Measurements from ENCODE around the gene BCL2A1. TPM values are rescaled to one million over a fixed set of nuclear protein-coding genes. Genes with fewer than 3 reads are reported as not detected.

Gene BCL2A1
- total and polyA plus RNA-seq, 12 donors = 0.30 to 11.1 (median 0.67) TPM; not detected in 2

DNA sequence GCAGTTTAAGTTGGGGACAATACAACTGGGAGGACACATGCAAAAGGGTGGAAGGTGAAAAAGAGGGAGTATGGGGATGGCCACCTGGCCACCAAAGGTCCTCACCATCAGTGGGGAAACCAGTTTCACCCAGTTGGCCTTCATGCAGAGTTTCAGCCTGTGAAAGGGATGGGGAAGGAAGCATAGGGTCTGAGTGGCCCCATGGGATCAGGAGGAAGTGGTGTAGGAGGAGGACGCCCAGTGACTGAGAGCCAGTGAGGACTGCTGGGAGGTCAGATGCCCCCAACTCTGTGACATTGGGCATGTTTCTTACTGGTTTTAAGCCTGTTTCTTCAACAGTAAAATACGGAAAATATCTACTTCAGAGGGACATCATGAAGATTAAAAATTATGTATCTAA is 16.3 kb downstream of the BCL2A1 start:
- TF ChIP-seq, protein P1, sequence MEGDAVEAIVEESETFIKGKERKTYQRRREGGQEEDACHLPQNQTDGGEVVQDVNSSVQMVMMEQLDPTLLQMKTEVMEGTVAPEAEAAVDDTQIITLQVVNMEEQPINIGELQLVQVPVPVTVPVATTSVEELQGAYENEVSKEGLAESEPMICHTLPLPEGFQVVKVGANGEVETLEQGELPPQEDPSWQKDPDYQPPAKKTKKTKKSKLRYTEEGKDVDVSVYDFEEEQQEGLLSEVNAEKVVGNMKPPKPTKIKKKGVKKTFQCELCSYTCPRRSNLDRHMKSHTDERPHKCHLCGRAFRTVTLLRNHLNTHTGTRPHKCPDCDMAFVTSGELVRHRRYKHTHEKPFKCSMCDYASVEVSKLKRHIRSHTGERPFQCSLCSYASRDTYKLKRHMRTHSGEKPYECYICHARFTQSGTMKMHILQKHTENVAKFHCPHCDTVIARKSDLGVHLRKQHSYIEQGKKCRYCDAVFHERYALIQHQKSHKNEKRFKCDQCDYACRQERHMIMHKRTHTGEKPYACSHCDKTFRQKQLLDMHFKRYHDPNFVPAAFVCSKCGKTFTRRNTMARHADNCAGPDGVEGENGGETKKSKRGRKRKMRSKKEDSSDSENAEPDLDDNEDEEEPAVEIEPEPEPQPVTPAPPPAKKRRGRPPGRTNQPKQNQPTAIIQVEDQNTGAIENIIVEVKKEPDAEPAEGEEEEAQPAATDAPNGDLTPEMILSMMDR (IDR thresholded peaks at IDR 0.05) = no peak
- no peaks in the 10 kb centered on the region for H3K36me3 ChIP-seq
- peaks cover 0 to 9% (median 0%) of the 10 kb centered on the region in 7 donors for H3K27me3 ChIP-seq
- WGBS, 2 donors = 72 to 76% methylated on average over 2 of the region's 2 CpGs
- no peaks in the 10 kb centered on the region for H3K9me3 ChIP-seq
- intact Hi-C loops (cut with DNase I) = no loop called here
- H3K4me3 ChIP-seq = no peak overlapping the region
- DNase-seq (no peak), ATAC-seq (peak in 1 of 8 donors; percentile 42)
- H3K4me1 ChIP-seq = peaks cover 0 to 38% (median 0%) of the 10 kb centered on the region in 9 donors
- H3K27ac ChIP-seq = peak overlapping the region in 1 of 10 donors; percentile 49

DNA sequence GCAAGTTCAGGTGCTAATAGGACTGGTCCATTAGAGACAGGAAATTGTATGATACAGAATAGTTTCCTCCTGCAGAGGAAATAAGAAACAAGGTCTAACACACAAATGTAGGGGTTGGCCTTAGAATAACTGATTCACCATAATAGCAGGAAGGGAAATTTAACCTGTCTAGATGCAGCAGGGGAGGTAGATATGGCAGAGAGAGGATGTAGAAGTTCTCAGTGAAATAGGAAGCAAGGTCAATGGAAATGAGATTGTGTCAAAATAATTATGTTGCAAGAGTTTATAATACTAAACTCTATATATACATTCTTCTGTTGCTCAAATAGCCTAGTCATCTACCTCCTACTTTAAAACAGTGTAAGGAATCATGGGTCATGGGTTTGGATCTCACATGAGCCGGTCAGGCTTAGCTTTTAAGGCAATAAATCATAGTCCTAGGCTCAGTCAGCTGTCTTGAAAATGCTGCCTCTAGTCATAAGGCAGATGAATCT is 17.0 kb downstream of the BCL2A1 start:
- 79 to 90% methylated on average over 1 of the region's 1 CpG for WGBS, 2 donors
- no peaks in the 10 kb centered on the region for H3K9me3 ChIP-seq
- no peaks in the 10 kb centered on the region for H3K36me3 ChIP-seq
- H3K4me1 ChIP-seq = peaks cover 0 to 38% (median 0%) of the 10 kb centered on the region in 9 donors
- no peak for DNase-seq
- TF ChIP-seq, protein P1 (IDR thresholded peaks at IDR 0.05) = no peak
- intact Hi-C loops (cut with DNase I) = no loop called here
- peak overlapping the region in 1 of 10 donors; percentile 49 for H3K27ac ChIP-seq
- no peak for ATAC-seq
- H3K27me3 ChIP-seq = peaks cover 0 to 5% (median 0%) of the 10 kb centered on the region in 7 donors
- no peak overlapping the region for H3K4me3 ChIP-seq

DNA sequence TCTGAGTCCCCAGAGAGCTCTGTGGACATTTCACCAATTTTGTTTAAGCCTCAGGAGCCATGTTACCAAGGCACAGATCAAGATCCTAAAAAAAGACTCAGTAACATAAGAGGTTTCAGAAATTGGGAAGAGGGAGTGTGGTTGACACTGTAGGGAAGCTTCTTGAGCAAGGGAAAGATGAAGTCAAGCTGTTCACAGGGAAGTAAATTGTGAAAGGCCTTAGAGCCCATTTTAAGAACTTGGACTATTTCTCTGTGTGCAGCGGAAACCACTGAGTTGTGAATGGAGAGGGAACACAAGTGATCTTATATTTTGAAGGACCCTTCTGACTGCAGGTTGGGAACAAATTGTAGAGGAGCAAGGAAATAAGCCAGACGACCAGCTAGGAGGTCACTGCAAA is 18.7 kb downstream of the BCL2A1 start:
- Histone ChIP-seq H3K27me3 (peaks cover 0 to 5% (median 0%) of the 10 kb centered on the region in 7 donors), H3K27ac (peak overlapping the region in 1 of 10 donors; percentile 47), H3K36me3 (no peaks in the 10 kb centered on the region), H3K4me1 (peaks cover 0 to 47% (median 0%) of the 10 kb centered on the region in 9 donors), H3K4me3 (no peak overlapping the region), H3K9me3 (no peaks in the 10 kb centered on the region)
- intact Hi-C loops (cut with DNase I) = no loop called here
- DNase-seq (no peak), ATAC-seq (peak in 1 of 8 donors; percentile 42)
- TF ChIP-seq, protein P1 (IDR thresholded peaks at IDR 0.05) = no peak
- 77 to 78% methylated on average over 2 of the region's 2 CpGs for WGBS, 2 donors

DNA sequence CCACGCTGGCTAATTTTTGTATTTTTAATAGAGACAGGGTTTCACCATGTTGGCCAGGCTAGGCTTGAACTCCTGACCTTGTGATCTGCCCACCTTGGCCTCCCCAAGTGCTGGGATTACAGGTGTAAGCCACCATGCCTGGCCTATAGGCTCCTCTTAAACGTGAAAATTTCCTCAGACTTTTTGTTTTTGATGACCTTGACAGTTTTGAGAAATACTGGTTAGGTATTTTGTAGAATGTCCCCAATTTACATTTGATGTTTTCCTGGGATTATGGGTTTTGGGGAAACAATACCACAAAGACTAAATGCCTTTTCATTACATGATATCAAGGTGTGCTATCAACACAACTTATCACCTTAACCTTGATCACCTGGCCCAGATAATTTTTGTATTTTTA is 20.7 kb downstream of the BCL2A1 start:
- Histone ChIP-seq H3K9me3 (no peaks in the 10 kb centered on the region), H3K27me3 (peaks cover 0 to 6% (median 0%) of the 10 kb centered on the region in 7 donors), H3K27ac (no peak overlapping the region), H3K4me3 (no peak overlapping the region), H3K4me1 (peaks cover 0 to 46% (median 0%) of the 10 kb centered on the region in 9 donors), H3K36me3 (no peaks in the 10 kb centered on the region)
- ATAC-seq (no peak), DNase-seq (no peak)
- TF ChIP-seq, protein P1 (IDR thresholded peaks at IDR 0.05) = no peak
- WGBS, 2 donors = 86 to 91% methylated on average over 2 of the region's 2 CpGs
- intact Hi-C loops (cut with DNase I) = no loop called here

Data from heart right ventricle (tissue), 16 donors.